Naive B cell (primary cell): ENCODE data around the gene DNAAF1. TPM values are rescaled to one million over a fixed set of nuclear protein-coding genes. Genes with fewer than 3 reads are reported as not detected.
"Not testable (repeated sequence)": the region's sequence is repeated elsewhere in the genome, so short reads cannot be mapped to it uniquely, and the experiment has no call there.

Experiments
- ATAC-seq, 2 donors: fragments of 150-1000 bp; cut with Tn5 transposase; 2 replicates each; pipeline ENCODE4 v1.10.0; 2021; ENCODE audit warnings: low read depth in 2 of 2, mild to moderate bottlenecking in 2 of 2, moderate library complexity in 2 of 2
- DNase-seq: peaks from one replicate; pipeline ENCODE4 v3.0.0; 2022
- H3K27ac Mint-ChIP-seq, 6 donors: one replicate each; pipeline ENCODE4 v1.8.0; 2020 to 2022; ENCODE audit warnings: mild to moderate bottlenecking in 6 of 6, mixed read lengths in 6 of 6, moderate library complexity in 5 of 6, inconsistent platforms in 2 of 6
- H3K27me3 Mint-ChIP-seq, 3 donors: one replicate each; pipeline ENCODE4 v1.8.0; 2021 to 2022; ENCODE audit warnings: mixed read lengths in 3 of 3, mild to moderate bottlenecking in 1 of 3
- H3K36me3 Mint-ChIP-seq, 2 donors: one replicate each; pipeline ENCODE4 v1.8.0; 2020 to 2022; ENCODE audit warnings: mixed read lengths in 2 of 2, inconsistent platforms in 1 of 2, mild to moderate bottlenecking in 1 of 2
- H3K4me1 Mint-ChIP-seq, 3 donors: one replicate each; pipeline ENCODE4 v1.8.0; 2020 to 2022; ENCODE audit warnings: mixed read lengths in 3 of 3, inconsistent platforms in 1 of 3, mild to moderate bottlenecking in 1 of 3, moderate library complexity in 1 of 3
- H3K4me3 Mint-ChIP-seq, 8 donors: one replicate each; pipeline ENCODE4 v1.8.0; 2020 to 2022; ENCODE audit warnings: mild to moderate bottlenecking in 8 of 8, mixed read lengths in 8 of 8, moderate library complexity in 8 of 8, inconsistent platforms in 2 of 8
- H3K9me3 Mint-ChIP-seq, 7 donors: one replicate each; pipeline ENCODE4 v1.8.0; 2020 to 2022; ENCODE audit warnings: mixed read lengths in 7 of 7, mild to moderate bottlenecking in 5 of 7, inconsistent platforms in 2 of 7, moderate library complexity in 1 of 7
- polyA plus RNA-seq, 6 donors: library from polyadenylated mRNA; unstranded; fragments of 300-500 nt; fragmentation: Illumina TruSeq; gene quantifications; one replicate each; pipeline ENCODE4 v1.2.3, GENCODE V29; 2021; ENCODE audit warnings: low read depth in 6 of 6

DNAAF1 gene
- polyA plus RNA-seq, 6 donors from 2014 or later = 0.43 TPM; not detected in 5

DNA sequence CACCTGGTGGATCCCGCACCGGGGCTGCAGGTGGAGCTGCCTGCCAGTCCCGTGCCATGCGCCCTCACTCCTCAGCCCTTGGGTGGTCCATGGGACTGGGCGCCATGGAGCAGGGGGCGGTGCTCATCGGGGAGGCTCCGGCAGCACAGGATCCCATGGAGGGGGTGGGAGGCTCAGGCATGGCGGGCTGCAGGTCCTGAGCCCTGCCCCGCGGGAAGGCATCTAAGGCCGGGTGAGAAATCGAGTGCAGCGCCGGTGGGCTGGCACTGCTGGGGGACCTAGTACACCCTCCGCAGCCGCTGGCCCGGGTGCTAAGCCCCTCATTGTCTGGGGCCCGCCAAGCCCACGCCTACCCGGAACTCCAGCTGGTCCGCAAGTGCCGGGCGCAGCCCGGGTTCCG lies 59.4 kb downstream of the DNAAF1 start:
- not testable (repeated sequence) for H3K4me3 Mint-ChIP-seq, H3K9me3 Mint-ChIP-seq, ATAC-seq, H3K36me3 Mint-ChIP-seq, H3K27me3 Mint-ChIP-seq, H3K4me1 Mint-ChIP-seq, DNase-seq, H3K27ac Mint-ChIP-seq

- H3K36me3 Mint-ChIP-seq, ATAC-seq, H3K27me3 Mint-ChIP-seq, H3K27ac Mint-ChIP-seq, H3K4me1 Mint-ChIP-seq, DNase-seq, H3K9me3 Mint-ChIP-seq, H3K4me3 Mint-ChIP-seq: not testable (repeated sequence)
These were observed 60.0 kb downstream of the DNAAF1 start for GRCh38 chr16:84205123-84205522.

DNA sequence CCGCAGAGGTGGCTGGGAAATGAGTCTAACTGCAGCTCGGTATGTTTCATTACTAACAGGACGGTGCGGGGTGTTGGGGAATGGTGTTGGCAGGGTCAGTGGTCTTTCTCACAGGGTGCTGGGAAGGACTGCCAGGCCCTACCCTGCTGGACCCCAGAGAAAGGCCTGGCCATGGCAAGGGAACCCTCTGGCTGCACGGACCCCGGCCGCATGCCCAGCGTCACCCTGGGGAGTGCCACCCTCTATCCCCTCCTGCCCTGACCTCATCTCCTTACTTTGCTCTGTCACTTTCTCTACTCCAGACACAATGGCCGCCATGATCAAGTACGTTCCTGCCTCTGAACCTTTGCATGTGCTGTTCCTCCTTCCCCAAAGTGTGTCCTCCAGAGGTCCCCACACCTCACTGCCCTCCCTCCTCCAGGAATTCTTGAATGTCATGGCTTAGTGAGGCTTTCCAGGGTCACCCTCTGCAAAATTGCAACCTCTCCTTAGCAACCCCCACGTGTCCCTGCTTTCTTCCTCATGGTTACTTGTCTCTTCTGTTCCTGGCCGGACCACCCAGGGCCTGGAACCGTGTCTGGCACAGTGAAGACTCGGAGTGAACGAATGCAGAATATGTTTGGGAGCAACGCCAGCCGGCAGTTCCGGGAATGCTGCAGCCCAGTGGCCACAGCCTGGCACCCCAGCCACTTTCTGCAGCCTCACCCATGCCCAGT lies 61.0 kb downstream of the DNAAF1 start:
- ATAC-seq = no peak
- H3K27me3 Mint-ChIP-seq = peaks cover 0 to 7% (median 6%) of the 10 kb centered on the region in 3 donors
- no peaks in the 10 kb centered on the region for H3K36me3 Mint-ChIP-seq
- H3K27ac Mint-ChIP-seq = no peak overlapping the region
- H3K4me3 Mint-ChIP-seq = no peak overlapping the region
- DNase-seq = no peak
- H3K9me3 Mint-ChIP-seq = peaks cover 0 to 9% (median 0%) of the 10 kb centered on the region in 7 donors
- no peaks in the 10 kb centered on the region for H3K4me1 Mint-ChIP-seq

DNA sequence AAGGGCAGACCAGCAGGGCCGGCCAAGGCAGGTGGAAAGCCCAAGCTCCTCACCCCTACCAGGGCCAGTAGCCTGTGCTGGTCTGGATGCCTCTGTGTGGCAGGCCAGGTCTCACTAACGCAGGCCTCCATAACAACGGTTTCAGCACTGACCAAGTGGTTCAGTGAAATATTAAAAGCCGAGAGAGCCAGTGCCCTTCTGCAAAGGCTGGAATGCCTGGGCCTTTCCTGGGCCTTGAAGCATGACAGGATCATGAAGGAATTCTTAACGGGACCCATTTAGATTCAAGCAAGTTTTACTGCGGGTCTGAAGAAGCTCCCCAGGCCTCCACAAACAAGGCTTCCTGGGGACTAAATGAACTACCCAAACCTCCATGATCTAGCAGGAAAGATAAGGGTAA lies 62.1 kb downstream of the DNAAF1 start:
- H3K9me3 Mint-ChIP-seq = peaks cover 0 to 9% (median 0%) of the 10 kb centered on the region in 7 donors
- no peaks in the 10 kb centered on the region for H3K36me3 Mint-ChIP-seq
- H3K27ac Mint-ChIP-seq = no peak overlapping the region
- DNase-seq (no peak), ATAC-seq (no peak)
- H3K4me3 Mint-ChIP-seq = no peak overlapping the region
- H3K27me3 Mint-ChIP-seq = peaks cover 0 to 7% (median 6%) of the 10 kb centered on the region in 3 donors
- no peaks in the 10 kb centered on the region for H3K4me1 Mint-ChIP-seq

DNA sequence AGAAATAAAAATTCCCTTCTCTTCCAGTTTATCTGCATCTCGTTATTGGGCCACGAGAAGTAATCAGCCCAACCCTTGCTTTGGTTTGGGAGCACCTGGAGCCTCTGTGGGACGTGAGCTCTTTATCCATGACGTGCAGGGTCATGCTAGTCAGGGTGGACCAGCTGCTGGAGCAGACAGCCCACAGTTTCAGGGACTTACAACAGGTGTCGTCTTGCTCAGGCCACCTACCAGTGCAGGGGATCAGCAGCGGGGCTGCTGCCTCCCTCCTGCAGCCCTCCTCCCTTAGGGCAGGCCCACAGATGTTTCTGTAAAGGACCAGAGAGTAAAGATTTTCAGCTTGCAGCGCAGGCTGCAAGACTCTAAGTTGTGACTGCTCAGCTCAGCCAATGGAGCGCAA lies 62.8 kb downstream of the DNAAF1 start:
- DNase-seq (no peak), ATAC-seq (no peak)
- Mint-ChIP-seq H3K9me3 (peaks cover 0 to 9% (median 0%) of the 10 kb centered on the region in 7 donors), H3K4me3 (no peak overlapping the region), H3K27me3 (peaks cover 0 to 7% (median 6%) of the 10 kb centered on the region in 3 donors), H3K36me3 (no peaks in the 10 kb centered on the region), H3K27ac (no peak overlapping the region), H3K4me1 (no peaks in the 10 kb centered on the region)

DNA sequence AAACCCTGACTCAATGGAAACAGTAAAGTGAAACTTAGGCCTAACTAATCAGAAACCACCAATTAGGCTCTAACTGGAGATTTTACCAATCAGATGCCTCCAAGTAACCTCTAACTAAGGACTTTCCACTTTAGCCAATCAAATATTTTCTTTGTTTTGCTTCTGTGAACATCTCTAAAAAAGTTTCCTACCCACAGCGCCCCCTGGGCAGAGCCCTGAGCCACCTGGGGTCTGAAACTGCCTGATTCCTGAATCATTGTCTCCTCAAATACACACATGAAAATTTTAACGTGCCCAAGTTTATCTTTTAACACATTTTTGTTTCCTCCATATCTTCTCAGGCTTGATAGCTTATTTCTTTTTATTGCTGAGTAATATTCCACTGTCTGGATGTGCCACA lies 64.9 kb downstream of the DNAAF1 start:
- no peak overlapping the region for H3K27ac Mint-ChIP-seq
- peaks cover 0 to 9% (median 0%) of the 10 kb centered on the region in 7 donors for H3K9me3 Mint-ChIP-seq
- no peak overlapping the region for H3K4me3 Mint-ChIP-seq
- peaks cover 0 to 7% (median 7%) of the 10 kb centered on the region in 3 donors for H3K27me3 Mint-ChIP-seq
- DNase-seq (no peak), ATAC-seq (no peak)
- no peaks in the 10 kb centered on the region for H3K4me1 Mint-ChIP-seq
- H3K36me3 Mint-ChIP-seq = no peaks in the 10 kb centered on the region

DNA sequence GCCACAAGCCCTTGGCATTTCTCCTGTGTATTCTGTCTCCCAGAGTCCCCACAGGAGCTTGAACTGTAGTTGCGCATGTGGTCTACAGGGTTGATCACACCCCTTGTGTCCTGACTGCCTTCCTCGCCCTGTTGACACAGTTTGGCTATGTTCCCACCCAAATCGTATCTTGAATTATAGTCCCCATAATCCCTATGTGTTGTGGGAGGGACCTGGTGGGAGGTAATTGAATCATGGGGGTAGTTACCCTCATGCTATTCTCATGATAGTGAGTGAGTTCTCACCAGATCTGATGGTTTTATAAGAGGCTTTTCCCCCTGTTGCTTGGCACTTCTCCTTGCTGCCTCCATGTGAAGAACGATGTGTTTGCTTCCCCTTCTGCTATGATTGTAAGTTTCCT lies 67.0 kb downstream of the DNAAF1 start:
- no peaks in the 10 kb centered on the region for H3K4me1 Mint-ChIP-seq
- H3K27ac Mint-ChIP-seq = no peak overlapping the region
- peaks cover 0 to 9% (median 0%) of the 10 kb centered on the region in 7 donors for H3K9me3 Mint-ChIP-seq
- peaks cover 2 to 11% (median 7%) of the 10 kb centered on the region in 3 donors for H3K27me3 Mint-ChIP-seq
- no peaks in the 10 kb centered on the region for H3K36me3 Mint-ChIP-seq
- no peak overlapping the region for H3K4me3 Mint-ChIP-seq
- no peak for ATAC-seq
- DNase-seq = no peak

GRCh38 chr16:84212631-84213030 lies 67.5 kb downstream of the DNAAF1 start:
- Mint-ChIP-seq H3K4me1 (no peaks in the 10 kb centered on the region), H3K27me3 (peaks cover 5 to 15% (median 11%) of the 10 kb centered on the region in 3 donors), H3K9me3 (peaks cover 0 to 9% (median 0%) of the 10 kb centered on the region in 7 donors), H3K27ac (no peak overlapping the region), H3K36me3 (no peaks in the 10 kb centered on the region), H3K4me3 (no peak overlapping the region)
- DNase-seq = no peak
- no peak for ATAC-seq

GRCh38 chr16:84214451-84215066 lies 69.5 kb downstream of the DNAAF1 start:
- H3K4me1 Mint-ChIP-seq = no peaks in the 10 kb centered on the region

GRCh38 chr16:84215531-84215930 lies 70.4 kb downstream of the DNAAF1 start:
- H3K27me3 Mint-ChIP-seq = peaks cover 5 to 24% (median 16%) of the 10 kb centered on the region in 3 donors
- H3K27ac Mint-ChIP-seq = no peak overlapping the region
- no peaks in the 10 kb centered on the region for H3K4me1 Mint-ChIP-seq
- DNase-seq = no peak
- H3K4me3 Mint-ChIP-seq = no peak overlapping the region
- no peaks in the 10 kb centered on the region for H3K9me3 Mint-ChIP-seq
- no peaks in the 10 kb centered on the region for H3K36me3 Mint-ChIP-seq
- no peak for ATAC-seq

More at GRCh38 chr16:84214451-84215066, 69.5 kb downstream of the DNAAF1 start:
- DNase-seq (no peak), ATAC-seq (no peak)
- peaks cover 5 to 24% (median 16%) of the 10 kb centered on the region in 3 donors for H3K27me3 Mint-ChIP-seq
- H3K36me3 Mint-ChIP-seq = no peaks in the 10 kb centered on the region
- H3K9me3 Mint-ChIP-seq = peaks cover 0 to under 1% (median 0%) of the 10 kb centered on the region in 7 donors
- H3K4me3 Mint-ChIP-seq = no peak overlapping the region
- peak overlapping the region in 1 of 6 donors; percentile 29 for H3K27ac Mint-ChIP-seq

DNA sequence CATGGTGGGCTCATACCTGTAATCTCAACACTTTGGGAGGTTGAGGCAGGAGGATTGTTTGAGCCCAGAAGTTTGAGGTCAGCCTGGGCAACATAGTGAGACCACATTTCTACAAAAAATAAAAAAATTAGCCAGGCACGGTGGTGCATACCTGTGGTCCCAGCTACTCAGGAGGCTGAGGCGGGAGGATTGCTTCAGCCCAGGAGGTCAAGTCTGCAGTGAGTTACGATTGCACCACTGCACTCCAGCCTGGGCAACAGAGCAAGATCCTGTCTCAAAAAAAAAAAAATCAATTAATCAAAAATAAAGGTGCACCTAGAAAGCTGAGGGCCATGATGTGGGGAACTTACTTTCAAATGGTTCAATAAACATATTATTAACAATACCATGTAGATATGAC lies 71.0 kb downstream of the DNAAF1 start:
- ATAC-seq, H3K4me1 Mint-ChIP-seq, H3K4me3 Mint-ChIP-seq, DNase-seq, H3K9me3 Mint-ChIP-seq, H3K36me3 Mint-ChIP-seq: not testable (repeated sequence)
- Mint-ChIP-seq H3K27me3 (peaks cover 5 to 30% (median 16%) of the 10 kb centered on the region in 3 donors), H3K27ac (peak overlapping the region in 1 of 6 donors; percentile 38)

DNA sequence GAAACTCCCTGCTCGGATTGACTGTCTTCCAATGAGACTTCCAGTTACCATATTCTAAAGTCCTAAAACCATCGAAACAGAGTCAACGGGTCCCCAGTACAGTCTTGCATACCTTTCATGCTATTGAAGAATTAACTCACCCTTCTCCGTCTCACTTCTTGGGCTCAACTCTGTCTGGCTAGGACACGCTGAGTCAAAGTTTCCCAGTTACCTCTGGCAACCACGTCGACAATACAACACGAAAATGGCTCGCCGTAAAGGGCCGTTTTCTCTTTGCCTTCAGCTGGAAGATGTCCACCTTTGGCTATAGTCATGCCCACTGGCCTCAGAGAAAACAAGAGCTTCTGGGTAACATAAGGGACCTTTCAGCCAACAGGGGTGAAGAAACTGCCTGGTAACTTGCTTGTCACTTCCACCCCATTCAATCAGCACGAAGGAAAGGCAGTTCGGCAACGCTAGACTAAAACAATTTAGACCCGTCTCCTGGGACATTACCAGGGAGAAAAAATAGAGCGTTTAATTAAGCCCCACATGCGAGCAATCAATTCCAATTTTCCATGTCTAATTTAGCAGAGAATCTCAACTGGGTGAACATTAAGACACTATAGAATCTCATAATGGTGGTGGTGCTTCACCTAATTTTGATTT lies 73.2 kb downstream of the DNAAF1 start:
- Mint-ChIP-seq H3K36me3 (no peaks in the 10 kb centered on the region), H3K27ac (peak overlapping the region in 1 of 6 donors; percentile 38), H3K9me3 (no peaks in the 10 kb centered on the region), H3K4me3 (no peak overlapping the region), H3K4me1 (no peaks in the 10 kb centered on the region), H3K27me3 (peaks cover 10 to 41% (median 21%) of the 10 kb centered on the region in 3 donors)
- no peak for ATAC-seq
- DNase-seq = no peak

GRCh38 chr16:84218956-84219355 lies 73.8 kb downstream of the DNAAF1 start:
- H3K4me1 Mint-ChIP-seq = no peaks in the 10 kb centered on the region
- DNase-seq (no peak), ATAC-seq (no peak)
- H3K9me3 Mint-ChIP-seq = no peaks in the 10 kb centered on the region
- peaks cover 10 to 41% (median 21%) of the 10 kb centered on the region in 3 donors for H3K27me3 Mint-ChIP-seq
- no peaks in the 10 kb centered on the region for H3K36me3 Mint-ChIP-seq
- no peak overlapping the region for H3K4me3 Mint-ChIP-seq
- no peak overlapping the region for H3K27ac Mint-ChIP-seq

GRCh38 chr16:84220851-84221250 lies 75.7 kb downstream of the DNAAF1 start:
- DNase-seq (no peak), ATAC-seq (no peak)
- Mint-ChIP-seq H3K9me3 (no peaks in the 10 kb centered on the region), H3K4me3 (no peak overlapping the region), H3K27me3 (peaks cover 10 to 41% (median 26%) of the 10 kb centered on the region in 3 donors), H3K27ac (no peak overlapping the region), H3K36me3 (no peaks in the 10 kb centered on the region), H3K4me1 (no peaks in the 10 kb centered on the region)
